KMS-11 (cell line): ENCODE data around the gene ZNF773.
"Not testable (repeated sequence)": the region's sequence is repeated elsewhere in the genome, so short reads cannot be mapped to it uniquely, and the experiment has no call there.

Experiments used
- H2AFZ ChIP-seq: fragments of 200-600 bp; sonication (generic); 2 replicates; pipeline ENCODE4 v1.6.1; 2016; ENCODE audit warnings: antibody characterized with exemption, mixed run types, low read depth
- H3K27ac ChIP-seq: fragments of 200-600 bp; sonication (generic); 2 replicates; pipeline ENCODE4 v1.6.1; 2016; ENCODE audit warnings: mild to moderate bottlenecking, mixed run types
- H3K27me3 ChIP-seq: fragments of 200-600 bp; sonication (generic); 2 replicates; pipeline ENCODE4 v1.6.1; 2017; ENCODE audit warnings: mild to moderate bottlenecking, low read depth, mixed run types, moderate library complexity; ENCODE audit not compliant: insufficient read depth
- H3K36me3 ChIP-seq: fragments of 200-600 bp; sonication (generic); 2 replicates; pipeline ENCODE4 v1.6.1; 2017; ENCODE audit warnings: mild to moderate bottlenecking, mixed run types; ENCODE audit not compliant: insufficient read depth
- H3K4me1 ChIP-seq: fragments of 200-600 bp; sonication (generic); 2 replicates; pipeline ENCODE4 v1.6.1; 2016; ENCODE audit warnings: mild to moderate bottlenecking, low read depth, mixed run types; ENCODE audit not compliant: poor library complexity, severe bottlenecking
- H3K4me2 ChIP-seq: fragments of 200-600 bp; sonication (generic); 2 replicates; pipeline ENCODE4 v1.7.0; 2016; ENCODE audit warnings: mild to moderate bottlenecking, mixed run types
- H3K4me3 ChIP-seq: fragments of 200-600 bp; sonication (generic); IDR thresholded peaks from 2 replicates; pipeline ENCODE4 v1.6.1; 2017; ENCODE audit warnings: low read depth, low read length, mixed read lengths; ENCODE audit not compliant: insufficient read depth
- H3K79me2 ChIP-seq: fragments of 200-600 bp; sonication (generic); 2 replicates; pipeline ENCODE4 v1.6.1; 2016; ENCODE audit warnings: low read depth, mixed run types; ENCODE audit not compliant: insufficient read depth
- H3K9ac ChIP-seq: fragments of 200-600 bp; sonication (generic); 2 replicates; pipeline ENCODE4 v1.6.1; 2016; ENCODE audit warnings: mild to moderate bottlenecking, mixed run types
- H4K20me1 ChIP-seq: fragments of 200-600 bp; sonication (generic); 2 replicates; pipeline ENCODE4 v1.6.1; 2016; ENCODE audit warnings: mild to moderate bottlenecking, mixed run types; ENCODE audit not compliant: insufficient read depth
- TF ChIP-seq, protein P1 (sequence below): fragments of 200-600 bp; sonication (generic); conservative IDR thresholded peaks from 2 replicates; pipeline ENCODE4 v1.6.1; 2017; ENCODE audit warnings: low read depth, mild to moderate bottlenecking, antibody characterized with exemption, low read length, moderate library complexity, mixed read lengths

The ZNF773 gene

GRCh38 chr19:57499680-57500395 is at the start of gene ZNF773:
TSS of gene ZNF773 (plus strand) at chr19:57499938. CDS start at chr19:57500081, 143 bp downstream.
- H3K27ac ChIP-seq, result peak within 1 kb of the TSS; percentile 48; the same call in 1 of the 2 replicates
- H3K79me2 ChIP-seq, H3K27me3 ChIP-seq, H3K4me3 ChIP-seq, H3K4me1 ChIP-seq, H4K20me1 ChIP-seq, H3K36me3 ChIP-seq: not testable (repeated sequence)
- H2AFZ ChIP-seq, result peak within 1 kb of the TSS; percentile 83
- H3K9ac ChIP-seq, result peak within 1 kb of the TSS; percentile 73
- peak within 1 kb of the TSS; percentile 73 for H3K4me2 ChIP-seq

GRCh38 chr19:57452307-57452706 is 47.4 kb upstream of the ZNF773 start:
- Histone ChIP-seq H3K36me3 (no peaks in the 10 kb centered on the region), H3K27me3 (no peaks in the 10 kb centered on the region), H3K79me2 (no peaks in the 10 kb centered on the region), H3K9ac (no peak overlapping the region), H2AFZ (no peak overlapping the region), H4K20me1 (no peaks in the 10 kb centered on the region), H3K4me2 (no peak overlapping the region), H3K4me1 (no peaks in the 10 kb centered on the region), H3K27ac (no peak overlapping the region), H3K4me3 (no peak overlapping the region)
- TF ChIP-seq, protein P1, sequence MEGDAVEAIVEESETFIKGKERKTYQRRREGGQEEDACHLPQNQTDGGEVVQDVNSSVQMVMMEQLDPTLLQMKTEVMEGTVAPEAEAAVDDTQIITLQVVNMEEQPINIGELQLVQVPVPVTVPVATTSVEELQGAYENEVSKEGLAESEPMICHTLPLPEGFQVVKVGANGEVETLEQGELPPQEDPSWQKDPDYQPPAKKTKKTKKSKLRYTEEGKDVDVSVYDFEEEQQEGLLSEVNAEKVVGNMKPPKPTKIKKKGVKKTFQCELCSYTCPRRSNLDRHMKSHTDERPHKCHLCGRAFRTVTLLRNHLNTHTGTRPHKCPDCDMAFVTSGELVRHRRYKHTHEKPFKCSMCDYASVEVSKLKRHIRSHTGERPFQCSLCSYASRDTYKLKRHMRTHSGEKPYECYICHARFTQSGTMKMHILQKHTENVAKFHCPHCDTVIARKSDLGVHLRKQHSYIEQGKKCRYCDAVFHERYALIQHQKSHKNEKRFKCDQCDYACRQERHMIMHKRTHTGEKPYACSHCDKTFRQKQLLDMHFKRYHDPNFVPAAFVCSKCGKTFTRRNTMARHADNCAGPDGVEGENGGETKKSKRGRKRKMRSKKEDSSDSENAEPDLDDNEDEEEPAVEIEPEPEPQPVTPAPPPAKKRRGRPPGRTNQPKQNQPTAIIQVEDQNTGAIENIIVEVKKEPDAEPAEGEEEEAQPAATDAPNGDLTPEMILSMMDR, result no peak

- TF ChIP-seq, protein P1, result peak; percentile 67
- no peaks in the 10 kb centered on the region for H3K4me1 ChIP-seq
- H3K27ac ChIP-seq, result no peak overlapping the region
Observed at GRCh38 chr19:57465680-57466381, 33.9 kb upstream of the ZNF773 start.

DNA sequence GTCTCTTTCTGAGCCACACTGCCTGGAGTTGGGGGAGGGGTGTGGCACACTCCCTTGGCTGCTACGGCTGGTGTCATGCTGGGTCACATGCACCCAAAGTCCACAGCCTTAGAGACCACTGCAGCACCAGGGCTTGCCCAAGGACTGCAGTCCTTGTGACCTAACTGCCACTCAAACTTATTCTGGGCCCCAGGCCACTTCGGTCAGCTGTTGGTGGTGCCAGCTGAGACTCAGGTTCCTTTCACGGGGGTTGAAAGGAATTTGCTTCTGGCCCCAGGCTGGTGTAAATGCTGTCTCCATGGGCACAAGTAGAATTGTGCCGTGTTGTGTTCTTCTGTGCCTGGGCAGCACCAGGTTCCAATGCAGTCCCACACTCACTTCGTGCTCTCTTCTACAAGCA is 33.2 kb upstream of the ZNF773 start:
- Histone ChIP-seq H3K4me1 (no peaks in the 10 kb centered on the region), H4K20me1 (no peaks in the 10 kb centered on the region), H3K36me3 (no peaks in the 10 kb centered on the region), H3K27me3 (no peaks in the 10 kb centered on the region), H3K4me2 (no peak overlapping the region), H3K79me2 (no peaks in the 10 kb centered on the region), H3K9ac (no peak overlapping the region), H3K27ac (no peak overlapping the region), H2AFZ (no peak overlapping the region), H3K4me3 (no peak overlapping the region)
- TF ChIP-seq, protein P1, result no peak

More at GRCh38 chr19:57465680-57466381, 33.9 kb upstream of the ZNF773 start:
- Histone ChIP-seq H3K4me2 (no peak overlapping the region), H3K4me3 (no peak overlapping the region), H3K9ac (no peak overlapping the region), H3K36me3 (no peaks in the 10 kb centered on the region), H4K20me1 (no peaks in the 10 kb centered on the region), H2AFZ (no peak overlapping the region), H3K27me3 (no peaks in the 10 kb centered on the region), H3K79me2 (no peaks in the 10 kb centered on the region)

- no peak overlapping the region for H3K4me2 ChIP-seq
- no peak overlapping the region for H3K27ac ChIP-seq
- no peak overlapping the region for H3K4me3 ChIP-seq
- no peaks in the 10 kb centered on the region for H3K27me3 ChIP-seq
- no peaks in the 10 kb centered on the region for H3K36me3 ChIP-seq
- peaks cover 5% of the 10 kb centered on the region for H3K4me1 ChIP-seq
- no peaks in the 10 kb centered on the region for H4K20me1 ChIP-seq
- no peaks in the 10 kb centered on the region for H3K79me2 ChIP-seq
- H3K9ac ChIP-seq, result no peak overlapping the region
- H2AFZ ChIP-seq, result no peak overlapping the region
- TF ChIP-seq, protein P1, result no peak
Observed at GRCh38 chr19:57473646-57474045, 26.1 kb upstream of the ZNF773 start.
